Activated T-helper 2 cell treated with anti-CD3 and anti-CD28 coated beads, Interferon-gamma antibody, Interleukin-2, Interleukin-4, amounts not matched to agents 10 μg/mL and 5 μg/mL and 100 μg/mL, durations not matched to agents 14 hours and 24 hours and 36 hours (primary cell): ENCODE data around the gene NOTCH1. TPM values are rescaled to one million over a fixed set of nuclear protein-coding genes. Genes with fewer than 3 reads are reported as not detected.

Experiments
- DNase-seq: peaks from one replicate; pipeline ENCODE4 v3.0.0; 2021; ENCODE audit warnings: low spot score
- H3K27ac Mint-ChIP-seq: one replicate; pipeline ENCODE4 v1.8.0; 2021; ENCODE audit warnings: mixed read lengths
- H3K27me3 Mint-ChIP-seq: one replicate; pipeline ENCODE4 v1.8.0; 2021; ENCODE audit warnings: low read depth, mixed read lengths
- H3K36me3 Mint-ChIP-seq: one replicate; pipeline ENCODE4 v1.8.0; 2021; ENCODE audit warnings: low read depth, mixed read lengths
- H3K4me1 Mint-ChIP-seq: one replicate; pipeline ENCODE4 v1.8.0; 2021; ENCODE audit warnings: low read depth, mixed read lengths
- H3K4me3 Mint-ChIP-seq: one replicate; pipeline ENCODE4 v1.8.0; 2021; ENCODE audit warnings: low read depth, mild to moderate bottlenecking, moderate library complexity, mixed read lengths
- H3K9me3 Mint-ChIP-seq: one replicate; pipeline ENCODE4 v1.8.0; 2021; ENCODE audit warnings: mixed read lengths
- intact Hi-C: fragments of 100-400 bp; cut with micrococcal nuclease; formaldehyde crosslinking; loops from one replicate; pipeline ENCODE4 v1.15.1; 2023
- total RNA-seq: library from RNA; stranded (reverse); gene quantifications from 2 replicates; pipeline ENCODE4 v1.2.3, GENCODE V29; 2022

NOTCH1 gene
- total RNA-seq, 1 donor from 2014 or later = 81.3 TPM

DNA sequence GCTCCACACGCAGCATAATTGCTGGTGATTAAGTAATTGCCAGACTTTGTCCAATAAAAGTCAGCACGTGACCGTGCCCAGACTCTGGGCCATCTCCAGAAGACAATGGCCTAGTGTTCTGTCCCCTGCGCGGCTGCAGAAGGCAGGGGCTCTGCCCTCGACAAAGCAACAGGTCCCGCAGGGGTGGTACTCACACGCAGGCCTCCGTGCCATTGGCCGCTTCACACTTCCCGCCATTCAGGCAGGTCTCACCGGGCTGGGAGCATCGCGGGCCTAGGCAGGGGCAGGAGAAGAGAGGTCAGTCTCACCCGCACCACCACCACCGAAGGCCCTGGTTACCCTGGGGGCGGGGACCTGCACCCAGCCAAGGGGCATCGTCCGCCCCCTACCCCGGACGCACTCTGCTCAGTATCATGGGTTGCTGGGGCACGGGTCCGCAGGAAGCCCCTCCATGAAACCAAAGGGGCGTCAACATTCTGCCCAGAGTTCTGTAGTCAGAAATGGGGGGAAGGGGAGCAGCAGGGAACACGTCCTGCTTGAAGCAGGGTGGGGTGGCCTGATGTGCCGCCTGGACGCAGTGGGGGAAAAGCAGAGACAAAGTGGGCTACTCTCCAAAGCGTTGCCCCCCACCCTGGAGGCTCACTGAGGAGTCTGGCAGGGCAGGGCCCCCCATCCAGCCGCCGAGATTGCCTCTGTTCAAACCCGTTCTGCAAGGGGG lies 1.9 kb downstream of the NOTCH1 start:
- Mint-ChIP-seq H3K27ac (no peak overlapping the region), H3K4me3 (peak overlapping the region; percentile 91), H3K4me1 (peaks cover 32% of the 10 kb centered on the region), H3K9me3 (no peaks in the 10 kb centered on the region), H3K36me3 (peaks cover 54% of the 10 kb centered on the region), H3K27me3 (no peaks in the 10 kb centered on the region)
- intact Hi-C loops = loop anchor here (1.0 kb wide), 1 partner anchor 11 kb away; no protein-coding TSS in a partner anchor
- DNase-seq = no peak

- Mint-ChIP-seq H3K4me1 (peaks cover 36% of the 10 kb centered on the region), H3K27ac (peak overlapping the region; percentile 17), H3K9me3 (no peaks in the 10 kb centered on the region), H3K36me3 (peaks cover 58% of the 10 kb centered on the region), H3K27me3 (no peaks in the 10 kb centered on the region), H3K4me3 (peak overlapping the region; percentile 91)
- intact Hi-C loops = no loop called here
- DNase-seq = no peak
Measured at GRCh38 chr9:136543280-136543679, 2.6 kb downstream of the NOTCH1 start.

DNA sequence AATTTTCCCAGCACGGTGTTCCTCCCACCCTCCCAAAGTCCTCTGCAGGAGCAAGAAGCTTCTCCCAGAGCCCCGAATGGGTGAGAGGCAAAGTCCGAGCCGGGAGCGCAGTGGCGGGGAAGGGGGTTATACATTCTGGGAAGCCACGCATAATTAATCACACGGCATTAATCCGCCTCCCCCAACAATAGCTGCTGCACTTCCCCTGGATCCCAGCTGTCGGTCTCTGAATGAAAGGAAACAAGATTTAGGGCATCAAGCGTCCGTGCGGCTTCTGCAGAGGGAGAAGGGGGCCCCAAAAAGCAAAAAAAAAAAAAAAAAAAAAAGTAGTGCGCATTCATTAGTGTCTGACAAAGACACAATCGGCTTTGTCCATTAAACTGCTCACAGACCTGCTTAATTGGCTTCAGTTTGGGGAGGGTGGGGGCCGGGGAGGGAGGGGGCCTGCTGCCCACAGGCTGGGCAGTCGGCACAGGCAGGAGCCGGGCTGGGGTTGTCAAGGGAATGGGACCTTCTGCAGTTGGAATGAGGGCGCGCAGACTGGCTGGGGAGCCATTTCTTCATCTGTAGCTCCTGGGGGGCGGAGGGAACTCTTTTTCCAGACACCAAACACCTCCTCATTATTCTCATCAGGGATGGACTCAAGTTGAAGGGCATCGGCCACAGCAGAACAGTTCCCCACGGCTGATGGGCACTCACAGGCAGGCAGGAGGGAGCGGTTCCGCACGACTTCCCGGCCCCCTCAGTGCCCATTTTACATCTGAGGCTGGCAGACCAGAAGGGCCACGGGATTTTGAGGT lies 3.4 kb downstream of the NOTCH1 start:
- intact Hi-C loops = no loop called here
- H3K27me3 Mint-ChIP-seq = no peaks in the 10 kb centered on the region
- peaks cover 38% of the 10 kb centered on the region for H3K4me1 Mint-ChIP-seq
- H3K36me3 Mint-ChIP-seq = peaks cover 59% of the 10 kb centered on the region
- H3K9me3 Mint-ChIP-seq = no peaks in the 10 kb centered on the region
- H3K27ac Mint-ChIP-seq = no peak overlapping the region
- DNase-seq = no peak
- H3K4me3 Mint-ChIP-seq = peak overlapping the region; percentile 26

GRCh38 chr9:136541709-136542108 lies 4.1 kb downstream of the NOTCH1 start:
- intact Hi-C loops = no loop called here
- Mint-ChIP-seq H3K27me3 (no peaks in the 10 kb centered on the region), H3K4me3 (no peak overlapping the region), H3K36me3 (peaks cover 65% of the 10 kb centered on the region), H3K9me3 (no peaks in the 10 kb centered on the region), H3K4me1 (peaks cover 38% of the 10 kb centered on the region), H3K27ac (no peak overlapping the region)
- no peak for DNase-seq

DNA sequence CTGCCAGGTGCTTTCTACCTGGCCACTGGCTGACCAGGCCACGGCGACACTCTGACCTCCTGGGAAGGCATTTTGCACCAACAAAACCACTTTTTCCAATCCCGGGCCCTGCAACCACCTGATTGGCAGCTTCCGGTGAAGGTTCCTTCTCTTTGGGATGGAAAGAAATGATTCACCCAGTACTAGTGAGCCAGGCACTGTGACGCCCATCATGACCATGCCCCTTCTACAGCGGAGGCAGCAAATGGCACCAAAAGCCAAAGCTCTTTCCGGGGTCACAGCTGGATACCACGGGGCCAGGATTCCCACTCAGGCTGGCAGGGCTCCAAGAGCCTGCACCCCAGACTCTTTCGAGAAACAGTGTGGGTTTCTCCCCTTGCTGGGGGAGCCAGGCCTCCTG lies 4.7 kb downstream of the NOTCH1 start:
- H3K9me3 Mint-ChIP-seq = no peaks in the 10 kb centered on the region
- H3K36me3 Mint-ChIP-seq = peaks cover 65% of the 10 kb centered on the region
- H3K27me3 Mint-ChIP-seq = no peaks in the 10 kb centered on the region
- H3K4me3 Mint-ChIP-seq = peak overlapping the region; percentile 26
- no peak for DNase-seq
- peaks cover 37% of the 10 kb centered on the region for H3K4me1 Mint-ChIP-seq
- H3K27ac Mint-ChIP-seq = peak overlapping the region; percentile 28
- intact Hi-C loops = no loop called here

GRCh38 chr9:136539427-136540421 lies 6.1 kb downstream of the NOTCH1 start:
- peaks cover 64% of the 10 kb centered on the region for H3K36me3 Mint-ChIP-seq
- peak; percentile 92 for DNase-seq
- peak overlapping the region; percentile 100 for H3K27ac Mint-ChIP-seq
- intact Hi-C loops = loop anchor here (2.0 to 10.0 kb wide), 3 partner anchors 57 to 495 kb away; partner anchors contain the start of genes FUT7, SEC16A and SNAPC4
- peak overlapping the region; percentile 89 for H3K4me3 Mint-ChIP-seq
- H3K9me3 Mint-ChIP-seq = no peaks in the 10 kb centered on the region
- peaks cover 37% of the 10 kb centered on the region for H3K4me1 Mint-ChIP-seq
- no peaks in the 10 kb centered on the region for H3K27me3 Mint-ChIP-seq

GRCh38 chr9:136538599-136539426 lies 7.0 kb downstream of the NOTCH1 start:
- Mint-ChIP-seq H3K27me3 (no peaks in the 10 kb centered on the region), H3K4me1 (peaks cover 39% of the 10 kb centered on the region), H3K36me3 (peaks cover 62% of the 10 kb centered on the region), H3K27ac (peak overlapping the region; percentile 100), H3K4me3 (peak overlapping the region; percentile 89), H3K9me3 (no peaks in the 10 kb centered on the region)
- intact Hi-C loops = loop anchor here (2.0 to 10.0 kb wide), 3 partner anchors 56 to 496 kb away; partner anchors contain the start of genes FUT7, SEC16A and SNAPC4
- DNase-seq = peak; percentile 59

GRCh38 chr9:136537896-136538598 lies 7.8 kb downstream of the NOTCH1 start:
- Mint-ChIP-seq H3K4me1 (peaks cover 39% of the 10 kb centered on the region), H3K36me3 (peaks cover 57% of the 10 kb centered on the region), H3K27me3 (no peaks in the 10 kb centered on the region), H3K27ac (peak overlapping the region; percentile 35), H3K9me3 (no peaks in the 10 kb centered on the region), H3K4me3 (peak overlapping the region; percentile 67)
- DNase-seq = no peak
- intact Hi-C loops = loop anchor here (2.0 to 10.0 kb wide), 3 partner anchors 55 to 497 kb away; partner anchors contain the start of genes FUT7, SEC16A and SNAPC4

DNA sequence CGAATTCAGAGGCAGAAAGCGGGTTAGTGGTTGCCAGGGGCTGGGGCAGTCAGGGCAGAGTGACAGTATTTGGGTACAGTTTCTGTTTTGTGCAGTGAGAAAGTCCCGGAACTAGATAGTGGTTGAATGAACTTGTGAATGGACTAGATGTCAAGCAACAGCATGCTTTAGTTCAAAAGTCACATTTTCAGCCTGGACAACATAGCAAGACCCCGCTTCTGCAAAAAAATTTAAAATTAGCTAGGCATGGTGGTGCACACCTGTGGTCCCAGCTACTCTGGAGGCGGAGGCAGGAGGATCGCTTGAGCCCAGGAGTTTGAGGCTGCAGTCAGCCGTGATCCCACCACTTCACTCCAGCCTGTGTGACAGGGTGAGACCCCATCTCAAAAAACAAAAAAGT lies 8.4 kb downstream of the NOTCH1 start:
- peak overlapping the region; percentile 13 for H3K4me3 Mint-ChIP-seq
- intact Hi-C loops = loop anchor here (10.0 kb wide), 2 partner anchors 133 to 497 kb away; partner anchors contain the start of genes FUT7 and SNAPC4
- H3K4me1 Mint-ChIP-seq = peaks cover 43% of the 10 kb centered on the region
- H3K9me3 Mint-ChIP-seq = no peaks in the 10 kb centered on the region
- H3K36me3 Mint-ChIP-seq = peaks cover 52% of the 10 kb centered on the region
- DNase-seq = no peak
- H3K27ac Mint-ChIP-seq = peak overlapping the region; percentile 42
- no peaks in the 10 kb centered on the region for H3K27me3 Mint-ChIP-seq

- H3K4me3 Mint-ChIP-seq = no peak overlapping the region
- peaks cover 49% of the 10 kb centered on the region for H3K36me3 Mint-ChIP-seq
- H3K27ac Mint-ChIP-seq = peak overlapping the region; percentile 42
Measured at GRCh38 chr9:136536721-136537241, 9.1 kb downstream of the NOTCH1 start.

More at GRCh38 chr9:136536721-136537241, 9.1 kb downstream of the NOTCH1 start:
- Mint-ChIP-seq H3K27me3 (no peaks in the 10 kb centered on the region), H3K9me3 (no peaks in the 10 kb centered on the region), H3K4me1 (peaks cover 46% of the 10 kb centered on the region)
- intact Hi-C loops = loop anchor here (10.0 kb wide), 2 partner anchors 132 to 498 kb away; partner anchors contain the start of genes FUT7 and SNAPC4
- no peak for DNase-seq
